Smooth muscle cell (in vitro differentiated cells): ENCODE results near the gene CARS1. TPM values are rescaled to one million over a fixed set of nuclear protein-coding genes. Genes with fewer than 3 reads are reported as not detected.

ENCODE experiments used
- DNase-seq: peaks from one replicate; lab custom pipeline; 2025; ENCODE audit not compliant: unreplicated experiment; lab: John Stamatoyannopoulos, UW
- H2AFZ ChIP-seq: fragments of 200-600 bp; sonication (generic); 2 replicates; pipeline ENCODE4 v1.6.0; 2016; ENCODE audit warnings: antibody characterized with exemption, low read depth, mild to moderate bottlenecking
- H3F3A ChIP-seq: fragments of 200-600 bp; sonication (generic); 2 replicates; pipeline ENCODE4 v1.6.0; 2017; ENCODE audit warnings: antibody characterized with exemption, low read depth
- H3K27ac ChIP-seq: fragments of 200-600 bp; sonication (generic); 2 replicates; pipeline ENCODE4 v1.5.1; 2016; ENCODE audit warnings: low read depth, mild to moderate bottlenecking
- H3K27me3 ChIP-seq: fragments of 200-600 bp; sonication (generic); 2 replicates; pipeline ENCODE4 v1.6.1; 2016; ENCODE audit warnings: low read depth, mild to moderate bottlenecking
- H3K36me3 ChIP-seq: fragments of 200-600 bp; sonication (generic); 2 replicates; pipeline ENCODE4 v1.5.1; 2016; ENCODE audit warnings: low read depth
- H3K4me1 ChIP-seq: fragments of 200-600 bp; sonication (generic); 2 replicates; pipeline ENCODE4 v1.5.1; 2016; ENCODE audit warnings: low read depth
- H3K4me2 ChIP-seq: fragments of 200-600 bp; sonication (generic); 2 replicates; pipeline ENCODE4 v1.6.0; 2016; ENCODE audit warnings: mild to moderate bottlenecking
- H3K4me3 ChIP-seq: fragments of 200-600 bp; sonication (generic); 2 replicates; pipeline ENCODE4 v1.5.1; 2016; ENCODE audit warnings: mild to moderate bottlenecking
- H3K79me2 ChIP-seq: fragments of 200-600 bp; sonication (generic); 2 replicates; pipeline ENCODE4 v1.6.0; 2016; ENCODE audit warnings: low read depth, mild to moderate bottlenecking
- H3K9ac ChIP-seq: fragments of 200-600 bp; sonication (generic); 2 replicates; pipeline ENCODE4 v1.6.0; 2016; ENCODE audit warnings: low read depth
- H3K9me3 ChIP-seq: fragments of 200-600 bp; sonication (generic); replicated peaks from 2 replicates; pipeline ENCODE4 v1.5.1; 2016; ENCODE audit warnings: low read depth
- H4K20me1 ChIP-seq: fragments of 200-600 bp; sonication (generic); 2 replicates; pipeline ENCODE4 v1.6.0; 2016; ENCODE audit warnings: low read depth
- WGBS: methylation state at CpG from one replicate; pipeline ENCODE4 v1.1.7; 2016; ENCODE audit warnings: low lambda C conversion rate; 5-methylcytosine and 5-hydroxymethylcytosine counted together
- polyA plus RNA-seq: library from polyadenylated mRNA; unstranded; fragments of >200 nt; fragmentation: Nextera tagmentation; extraction: Ambion mirVana; gene quantifications from 2 replicates; pipeline ENCODE4 v1.2.1, GENCODE V29; 2016
- total RNA-seq: library from RNA; depleted of rRNA; stranded (reverse); fragments of >200 nt; gene quantifications from 2 replicates; pipeline ENCODE4 v1.2.3, GENCODE V29; 2014
- TF ChIP-seq, protein P1 (sequence below): fragments of 200-600 bp; sonication (generic); IDR thresholded peaks from 2 replicates; pipeline ENCODE4 v1.5.1; 2017; ENCODE audit warnings: borderline replicate concordance, mild to moderate bottlenecking, antibody characterized with exemption; ENCODE audit not compliant: insufficient read depth, poor library complexity, severe bottlenecking

Gene CARS1
- total and polyA plus RNA-seq, 2 experiments from 2014 or later: 51.7 to 61.6 TPM

- Histone ChIP-seq H3K9me3 (no peaks in the 10 kb centered on the region), H3K4me3 (no peak overlapping the region), H3K4me1 (peaks cover 9% of the 10 kb centered on the region), H3K4me2 (no peak overlapping the region), H3F3A (peaks cover 6% of the 10 kb centered on the region), H4K20me1 (peaks cover 93% of the 10 kb centered on the region), H3K27me3 (no peaks in the 10 kb centered on the region), H3K36me3 (peaks cover 13% of the 10 kb centered on the region), H3K79me2 (peaks cover 27% of the 10 kb centered on the region), H2AFZ (no peak overlapping the region), H3K27ac (no peak overlapping the region), H3K9ac (no peak overlapping the region)
- WGBS: 84% methylated on average over 5 of the region's 5 CpGs
- DNase-seq: no peak
- TF ChIP-seq, protein P1, sequence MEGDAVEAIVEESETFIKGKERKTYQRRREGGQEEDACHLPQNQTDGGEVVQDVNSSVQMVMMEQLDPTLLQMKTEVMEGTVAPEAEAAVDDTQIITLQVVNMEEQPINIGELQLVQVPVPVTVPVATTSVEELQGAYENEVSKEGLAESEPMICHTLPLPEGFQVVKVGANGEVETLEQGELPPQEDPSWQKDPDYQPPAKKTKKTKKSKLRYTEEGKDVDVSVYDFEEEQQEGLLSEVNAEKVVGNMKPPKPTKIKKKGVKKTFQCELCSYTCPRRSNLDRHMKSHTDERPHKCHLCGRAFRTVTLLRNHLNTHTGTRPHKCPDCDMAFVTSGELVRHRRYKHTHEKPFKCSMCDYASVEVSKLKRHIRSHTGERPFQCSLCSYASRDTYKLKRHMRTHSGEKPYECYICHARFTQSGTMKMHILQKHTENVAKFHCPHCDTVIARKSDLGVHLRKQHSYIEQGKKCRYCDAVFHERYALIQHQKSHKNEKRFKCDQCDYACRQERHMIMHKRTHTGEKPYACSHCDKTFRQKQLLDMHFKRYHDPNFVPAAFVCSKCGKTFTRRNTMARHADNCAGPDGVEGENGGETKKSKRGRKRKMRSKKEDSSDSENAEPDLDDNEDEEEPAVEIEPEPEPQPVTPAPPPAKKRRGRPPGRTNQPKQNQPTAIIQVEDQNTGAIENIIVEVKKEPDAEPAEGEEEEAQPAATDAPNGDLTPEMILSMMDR: no peak
Observed at GRCh38 chr11:2961080-2961479, 96.1 kb downstream of the CARS1 start.

DNA sequence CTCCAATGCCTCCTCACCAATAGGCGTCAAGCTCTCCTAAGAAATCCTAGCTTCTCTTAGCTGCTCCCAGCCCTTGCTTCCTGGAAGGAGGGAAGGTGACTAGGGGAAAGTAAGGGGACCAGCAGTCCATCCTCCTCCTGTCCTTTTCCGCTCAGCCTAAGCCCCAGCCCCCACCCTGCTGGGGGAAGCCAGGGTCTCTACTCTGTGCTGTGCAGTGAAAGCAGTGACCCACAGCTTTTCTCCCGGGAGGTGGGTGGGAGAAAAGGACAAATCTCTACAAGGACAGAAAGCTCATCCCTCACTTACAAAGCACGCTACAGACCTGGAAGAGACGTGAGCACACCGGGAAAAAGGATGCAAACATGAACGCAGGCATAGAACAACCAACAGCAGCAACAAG lies 97.1 kb downstream of the CARS1 start:
- DNase-seq: no peak
- Histone ChIP-seq H3K27ac (no peak overlapping the region), H3K27me3 (no peaks in the 10 kb centered on the region), H3K4me3 (no peak overlapping the region), H4K20me1 (peaks cover 90% of the 10 kb centered on the region), H2AFZ (no peak overlapping the region), H3K4me2 (no peak overlapping the region), H3F3A (peaks cover 6% of the 10 kb centered on the region), H3K9me3 (no peaks in the 10 kb centered on the region), H3K36me3 (peaks cover 13% of the 10 kb centered on the region), H3K4me1 (peaks cover 9% of the 10 kb centered on the region), H3K9ac (no peak overlapping the region), H3K79me2 (peaks cover 27% of the 10 kb centered on the region)
- TF ChIP-seq, protein P1: no peak
- WGBS: 94% methylated on average over 7 of the region's 7 CpGs

GRCh38 chr11:2958251-2958650 lies 99.0 kb downstream of the CARS1 start:
- peaks cover 18% of the 10 kb centered on the region for H3K36me3 ChIP-seq

More at GRCh38 chr11:2958251-2958650, 99.0 kb downstream of the CARS1 start:
- no peak overlapping the region for H3K4me2 ChIP-seq
- peaks cover 27% of the 10 kb centered on the region for H3K79me2 ChIP-seq
- 97% methylated on average over 3 of the region's 3 CpGs for WGBS
- no peaks in the 10 kb centered on the region for H3K9me3 ChIP-seq
- H2AFZ ChIP-seq: no peak overlapping the region
- H3K27ac ChIP-seq: no peak overlapping the region
- H3K4me3 ChIP-seq: no peak overlapping the region
- no peak overlapping the region for H3K9ac ChIP-seq
- DNase-seq: no peak
- peaks cover 13% of the 10 kb centered on the region for H3F3A ChIP-seq
- H3K4me1 ChIP-seq: peaks cover 9% of the 10 kb centered on the region
- TF ChIP-seq, protein P1: no peak
- H3K27me3 ChIP-seq: no peaks in the 10 kb centered on the region
- peaks cover 71% of the 10 kb centered on the region for H4K20me1 ChIP-seq
